ENCODE results near the gene KCNC2.

GRCh38 chr12:75041472-75041871, 168.2 kb downstream of the KCNC2 start:
- TF ChIP-seq CTCF (IDR thresholded peaks at IDR 0.05; ENCODE audit: borderline replicate concordance, extremely low read depth, low read length, poor library complexity, severe bottlenecking) (no peak), EZH2 (IDR thresholded peaks at IDR 0.05; ENCODE audit: borderline replicate concordance, low read depth, low read length, severe bottlenecking) (no peak)
